ENCODE measurements around the gene SLC12A6. TPM values are rescaled to one million over a fixed set of nuclear protein-coding genes. Genes with fewer than 3 reads are reported as not detected.
"Not testable (repeated sequence)": the region's sequence is repeated elsewhere in the genome, so short reads cannot be mapped to it uniquely, and the experiment has no call there.

SLC12A6 gene
- 13.6 TPM for polyA plus RNA-seq (2013, experiment 1 of 2; ENCODE audit: insufficient read length)
- polyA plus RNA-seq (2013, experiment 2 of 2; ENCODE audit: insufficient read length) = 16.6 TPM

DNA sequence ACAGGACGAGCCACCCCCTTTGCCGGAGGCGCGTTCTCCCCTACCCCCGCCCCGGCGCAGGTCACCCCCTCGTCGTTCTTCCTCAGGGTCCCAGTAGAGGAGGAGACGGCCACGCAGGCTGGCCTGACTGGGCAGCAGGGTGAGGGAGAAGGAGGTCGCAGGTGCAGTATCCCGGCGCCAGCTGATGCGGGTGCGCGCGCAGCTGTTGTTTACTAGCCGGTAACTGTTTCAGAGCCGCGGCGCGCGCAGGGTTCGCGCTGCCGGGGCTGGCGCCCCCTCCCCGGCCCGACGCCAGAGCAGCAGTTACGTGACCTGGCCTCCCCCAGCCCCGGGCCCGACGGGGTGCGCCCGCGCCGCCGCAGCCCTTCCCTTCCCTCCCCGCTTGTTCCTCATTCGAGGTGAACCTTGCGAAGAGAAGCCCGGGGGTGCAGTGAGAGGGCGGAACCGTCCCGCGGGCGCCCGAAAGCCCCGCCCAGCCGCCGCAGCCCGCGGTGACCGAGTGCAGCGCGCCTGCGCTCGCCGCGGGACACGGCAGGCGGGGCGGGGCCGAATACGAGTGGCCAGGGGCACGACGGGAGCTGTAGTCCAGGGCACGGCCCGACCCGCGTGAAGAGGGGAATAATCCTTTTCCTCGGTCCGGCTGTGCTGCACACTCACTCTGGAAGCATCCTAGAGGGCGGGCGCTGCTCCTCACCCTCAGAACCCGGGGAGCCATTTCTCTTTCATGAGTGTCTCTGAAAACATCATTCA lies at the start of gene SLC12A6:
TSS of gene SLC12A6 (minus strand) at position 225 of the 750 bp plus-strand sequence. CDS start 1,101 bp downstream, outside the sequence.
- peak; percentile 95 for DNase-seq

DNA sequence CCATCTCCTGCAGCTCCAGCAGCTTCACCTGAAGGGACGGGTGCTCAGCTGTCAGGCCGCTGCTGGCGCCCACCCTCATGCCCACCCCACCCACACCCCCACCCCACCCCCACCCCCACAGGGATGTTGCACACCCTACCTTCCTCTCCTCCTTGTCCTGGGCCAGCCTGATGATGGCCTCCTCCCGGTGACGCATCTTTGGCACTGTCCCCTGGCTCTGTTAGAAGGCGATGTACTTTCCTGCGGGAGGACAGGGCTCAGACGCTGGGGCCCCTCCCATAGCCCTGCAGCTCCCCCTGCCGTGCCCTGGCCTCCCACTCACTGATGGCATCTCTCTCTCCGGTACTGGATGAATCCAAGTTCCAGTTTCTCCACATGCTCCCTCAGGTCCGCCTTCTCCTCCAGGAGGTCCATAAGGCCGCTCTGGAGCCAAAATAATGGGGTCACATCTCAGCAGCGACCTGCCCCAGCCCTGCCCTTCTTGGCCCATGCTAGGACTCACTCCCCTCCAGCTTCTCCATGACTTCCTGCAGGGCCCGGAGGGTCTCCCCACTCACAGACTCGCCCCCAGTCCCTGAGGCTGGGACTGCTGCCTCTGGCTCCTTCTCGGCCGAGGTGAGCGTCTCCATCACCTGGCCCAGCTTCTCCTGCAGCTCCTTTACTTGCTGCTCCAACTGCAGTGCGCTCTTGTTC lies 44.4 kb upstream of the SLC12A6 start:
- not testable (repeated sequence) for DNase-seq

DNA sequence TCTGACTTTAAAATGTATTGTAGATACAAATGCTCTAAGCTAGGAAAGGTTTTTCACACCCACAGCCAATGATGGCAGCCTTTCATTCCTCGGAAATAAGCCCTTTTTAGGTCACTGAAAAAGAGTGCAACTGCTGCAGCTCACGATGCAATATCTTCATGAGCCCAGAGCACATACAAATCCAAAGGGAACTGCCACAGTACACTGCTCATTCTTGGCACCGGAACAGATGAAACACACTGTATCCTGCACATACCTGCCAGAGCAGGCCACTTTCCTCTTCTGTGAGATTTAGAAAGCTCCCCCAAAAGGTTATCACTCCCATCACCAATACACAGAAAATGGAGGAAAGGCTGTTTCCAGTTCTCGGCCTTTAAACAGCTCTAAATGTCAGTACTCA lies 42.9 kb upstream of the SLC12A6 start:
- not testable (repeated sequence) for DNase-seq

DNA sequence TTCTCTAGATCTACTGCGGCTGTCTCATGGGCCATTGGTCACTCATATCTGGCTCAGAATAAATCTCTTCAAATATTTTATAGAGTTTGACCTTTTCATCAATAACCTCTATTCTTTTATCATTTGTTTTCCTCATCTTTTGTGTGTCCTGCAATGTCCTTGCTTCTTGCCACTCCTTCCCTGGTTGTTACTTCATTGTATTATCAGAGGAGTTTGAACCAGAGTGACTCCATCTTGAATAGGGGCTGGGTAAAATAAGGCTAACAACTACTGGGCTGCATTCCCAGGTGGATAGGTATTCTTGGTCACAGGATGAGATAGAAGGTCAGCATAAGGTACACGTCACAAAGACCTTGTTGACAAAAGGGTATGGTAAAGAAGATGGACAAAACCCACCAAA lies 39.3 kb upstream of the SLC12A6 start:
- DNase-seq = no peak

DNA sequence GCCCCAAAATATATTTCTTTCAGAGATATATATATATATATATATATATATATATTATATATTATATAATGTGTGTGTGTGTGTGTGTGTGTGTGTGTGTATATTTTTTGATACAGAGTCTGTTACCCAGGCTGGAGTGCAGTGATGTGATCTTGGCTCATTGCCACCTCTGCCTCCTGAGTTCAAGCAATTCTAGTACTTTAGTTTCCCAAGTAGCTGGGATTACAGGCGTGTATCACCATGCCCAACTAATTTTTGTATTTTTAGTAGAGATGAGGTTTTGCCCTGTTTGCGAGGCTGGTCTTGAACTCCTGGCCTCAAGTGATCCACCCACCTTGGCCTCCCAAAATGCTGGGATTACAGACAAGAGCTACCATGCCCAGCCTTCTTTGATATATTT lies 38.0 kb upstream of the SLC12A6 start:
- not testable (repeated sequence) for DNase-seq

DNA sequence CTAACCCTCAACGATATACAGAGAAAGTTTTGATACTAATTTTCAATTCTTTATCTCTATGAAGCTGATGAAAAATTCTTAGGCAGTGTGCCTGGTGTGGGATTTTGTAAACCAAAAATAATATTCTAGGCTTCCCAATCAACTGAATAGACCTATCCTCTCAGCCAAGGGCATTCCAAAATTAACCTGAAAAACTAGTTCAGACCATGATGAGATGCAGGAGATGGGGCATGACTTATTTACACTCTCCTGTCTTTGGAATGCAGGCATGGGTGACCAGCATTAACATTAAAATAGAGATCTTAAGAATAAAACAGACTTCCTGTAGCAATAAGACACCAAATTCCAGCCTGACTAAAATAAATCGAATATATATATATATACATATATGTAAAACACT lies 37.2 kb upstream of the SLC12A6 start:
- DNase-seq = no peak

DNA sequence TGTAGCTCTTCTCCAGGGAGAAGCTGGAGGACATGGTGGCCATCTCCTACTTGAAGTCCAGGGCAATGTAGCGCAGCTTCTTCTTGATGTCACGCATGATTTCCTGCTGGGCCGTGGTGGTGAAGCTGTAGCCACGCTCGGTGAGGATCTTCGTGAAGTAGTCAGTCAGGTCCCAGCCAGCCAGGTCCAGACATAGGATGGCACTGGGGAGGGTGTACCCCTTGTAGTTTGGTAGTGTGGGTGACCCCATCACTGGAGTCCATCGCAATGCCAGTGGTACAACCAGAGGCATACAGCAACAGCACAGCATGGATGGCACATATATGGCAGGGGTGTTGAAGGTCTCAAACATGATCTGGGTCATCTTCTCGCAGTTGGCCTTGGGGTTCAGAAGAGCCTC lies 36.4 kb upstream of the SLC12A6 start:
- no peak for DNase-seq

DNA sequence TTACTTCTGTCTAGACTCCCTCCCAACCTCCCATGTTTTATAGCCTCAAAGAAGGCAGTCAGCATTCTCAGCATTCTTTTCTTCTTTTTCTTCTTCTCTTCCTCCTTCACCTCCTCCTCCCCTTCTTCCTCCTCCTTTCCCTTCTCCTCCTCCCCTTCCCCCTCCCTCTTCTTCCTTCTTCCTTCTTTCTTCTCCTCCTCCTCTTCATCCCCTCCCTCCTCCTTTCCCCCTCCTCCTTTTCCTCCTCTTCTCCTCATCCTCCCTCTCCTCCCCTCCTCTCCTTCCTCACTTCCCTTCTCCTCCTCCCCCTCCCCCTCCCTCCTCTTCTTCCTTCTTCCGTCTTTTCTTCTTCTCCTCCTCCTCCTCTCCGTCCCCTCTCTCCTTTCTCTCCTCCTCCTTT lies 33.1 kb upstream of the SLC12A6 start:
- DNase-seq = no peak

DNA sequence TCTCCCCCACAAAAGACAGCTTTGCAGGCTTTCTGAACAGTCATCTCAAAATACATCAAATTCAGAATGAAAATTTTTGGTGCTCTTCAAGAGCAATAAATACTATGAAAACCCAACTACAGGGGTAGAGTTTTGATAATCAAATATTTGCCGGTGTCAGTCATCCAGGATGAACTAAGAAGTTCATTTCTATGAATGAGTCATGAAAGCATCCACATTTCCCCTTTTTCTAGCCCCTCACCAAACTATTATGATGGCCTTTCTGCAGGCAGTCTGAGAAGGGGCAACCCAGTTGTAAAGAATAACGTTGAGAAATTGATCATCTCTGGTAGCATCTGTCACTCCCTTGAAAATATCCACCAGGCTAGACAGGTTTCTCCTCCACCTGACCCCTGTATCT lies 32.5 kb upstream of the SLC12A6 start:
- no peak for DNase-seq

DNA sequence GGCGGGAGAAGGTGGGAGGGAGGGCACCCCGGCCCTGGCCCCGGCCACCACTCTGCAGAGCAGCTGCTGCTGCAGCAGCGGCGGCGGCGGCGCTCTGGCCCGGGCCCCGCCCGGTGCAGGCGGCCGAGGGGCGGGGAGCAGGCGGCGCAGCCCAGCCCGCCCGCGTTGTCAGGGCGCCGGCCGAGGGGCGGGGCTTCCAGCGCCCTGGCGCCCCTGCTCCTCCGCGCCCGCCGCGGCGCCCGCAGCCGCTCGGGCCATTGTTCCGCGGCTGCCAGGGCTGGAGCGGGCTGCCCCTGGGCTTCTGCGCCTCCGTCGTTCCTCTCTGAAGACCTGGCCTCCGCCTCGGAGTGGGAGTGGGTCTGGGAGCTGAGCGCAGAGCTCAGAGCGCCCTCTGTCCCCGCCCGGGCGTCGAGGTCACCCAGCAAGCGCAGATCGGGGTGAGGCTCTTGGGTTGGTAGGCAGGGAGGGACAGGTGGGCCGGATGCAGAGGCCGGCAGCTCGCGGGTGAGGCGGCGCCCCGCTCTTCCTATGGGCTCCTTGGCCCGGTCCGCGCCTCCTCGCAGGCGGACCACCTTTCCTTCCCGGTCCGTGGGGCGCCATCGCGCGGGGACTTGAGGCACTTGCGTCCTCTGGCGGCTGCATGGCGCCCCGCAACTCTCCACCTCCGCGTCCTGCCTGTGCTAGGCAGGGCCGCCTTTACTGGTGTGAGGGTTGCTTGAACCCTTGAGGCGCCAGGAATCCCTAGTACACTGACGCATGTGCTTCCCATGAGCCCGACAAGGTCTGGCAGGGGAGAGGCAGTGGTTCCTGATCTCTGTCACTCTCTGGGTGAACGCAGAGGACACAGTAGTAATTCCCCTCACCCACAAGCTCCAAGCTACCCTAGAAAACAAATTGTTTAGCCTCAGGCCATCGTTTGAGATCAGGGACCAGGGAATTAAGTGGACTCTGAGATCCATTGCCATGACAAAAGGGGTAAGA lies 29.8 kb upstream of the SLC12A6 start, which contains the start of gene LPCAT4:
TSS of gene LPCAT4 (minus strand) at position 96 of the 981 bp plus-strand sequence. CDS start 96 bp downstream, outside the sequence.
- DNase-seq = peak; percentile 84

DNA sequence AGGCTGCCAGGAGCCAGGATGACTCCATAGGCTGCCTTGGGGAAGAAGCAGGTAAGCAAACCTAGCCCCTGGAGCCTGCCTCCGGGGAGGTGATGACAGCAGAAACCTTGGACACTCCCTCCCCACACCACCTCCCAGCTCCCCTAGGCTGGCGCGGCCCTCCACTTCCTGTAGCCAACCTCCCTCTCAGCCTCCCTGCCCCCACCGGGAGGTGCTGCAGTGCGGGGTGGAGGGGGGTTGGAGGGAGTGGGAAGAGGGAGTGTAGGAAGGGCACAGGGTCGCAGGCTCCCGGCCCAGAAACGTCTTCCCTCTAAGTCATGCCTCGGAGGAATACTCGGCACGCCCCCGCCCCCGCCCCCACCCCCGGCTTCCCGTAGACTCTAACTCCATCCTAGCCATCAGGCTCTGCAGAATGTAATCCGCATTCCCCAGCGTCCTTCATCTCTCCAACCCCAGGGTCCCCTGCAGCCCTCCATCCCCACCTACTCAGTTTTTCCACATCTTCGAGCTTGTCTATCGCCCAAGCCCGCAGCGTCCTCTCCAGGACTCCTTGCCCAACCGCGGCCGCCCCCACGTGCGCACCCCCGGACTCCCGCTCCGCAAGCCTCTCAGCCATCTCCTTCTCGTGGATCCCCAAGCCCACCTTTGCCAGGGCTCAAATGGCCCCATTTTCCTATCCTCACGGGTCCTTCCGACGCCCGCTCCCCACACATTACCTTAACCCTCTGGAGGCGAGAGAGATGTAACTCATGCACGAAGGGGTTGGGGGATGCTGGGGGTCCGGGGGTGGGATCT lies 28.9 kb upstream of the SLC12A6 start:
- DNase-seq = peak; percentile 55

DNA sequence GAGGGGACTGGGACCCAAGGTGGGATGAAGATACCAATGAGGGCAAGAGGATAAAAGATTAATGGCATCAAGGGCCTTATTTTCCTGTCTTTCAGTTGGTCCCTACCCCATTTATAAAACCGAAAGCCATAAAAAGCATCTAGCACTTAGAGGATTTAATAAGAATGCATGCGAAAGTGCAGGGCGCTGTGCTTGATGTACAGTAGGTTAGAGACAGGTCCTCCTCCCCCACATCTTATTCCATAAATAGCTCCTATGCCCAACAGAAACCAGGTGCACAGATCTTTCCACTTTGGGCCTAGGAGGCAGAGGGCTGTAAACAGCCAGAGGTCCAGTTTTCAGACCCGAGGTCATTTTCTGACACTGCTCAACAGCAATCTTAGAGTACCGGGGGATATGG lies 28.3 kb upstream of the SLC12A6 start:
- DNase-seq = no peak

DNA sequence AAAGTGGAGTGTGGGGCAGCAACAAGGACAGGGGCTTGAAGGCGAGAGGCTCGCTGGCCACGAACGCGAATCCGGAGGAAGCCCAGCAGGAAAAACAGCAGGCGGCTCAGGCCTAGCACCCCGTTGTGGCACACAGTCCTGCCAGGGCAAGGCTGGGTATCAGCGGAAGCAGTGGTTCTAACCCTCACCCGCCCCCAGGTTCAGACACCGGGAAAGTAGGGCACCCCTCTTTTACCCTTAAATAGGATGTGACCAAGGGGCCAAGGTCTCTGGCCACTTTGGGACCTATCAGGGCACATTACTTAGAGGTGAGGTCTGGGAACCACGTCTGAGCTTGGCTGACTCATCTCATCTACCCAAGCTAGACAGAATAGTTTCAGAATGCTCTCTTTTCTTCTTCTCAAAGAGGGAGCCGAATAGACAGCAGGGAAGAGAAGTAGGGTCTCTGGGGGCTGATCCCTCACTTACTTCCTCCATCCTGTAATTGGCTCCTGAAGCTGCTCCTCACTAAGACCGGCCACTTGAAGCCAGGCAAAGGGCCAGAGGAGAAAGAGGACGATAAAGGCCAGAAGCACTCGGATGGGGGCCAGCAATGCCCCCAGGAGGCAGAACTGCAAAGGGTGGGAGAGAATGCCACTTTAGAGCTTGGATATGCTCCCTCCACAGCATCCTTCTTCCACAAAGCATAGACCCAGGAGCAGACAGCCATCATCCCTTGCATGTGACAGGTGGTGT lies 27.7 kb upstream of the SLC12A6 start:
- DNase-seq = no peak

DNA sequence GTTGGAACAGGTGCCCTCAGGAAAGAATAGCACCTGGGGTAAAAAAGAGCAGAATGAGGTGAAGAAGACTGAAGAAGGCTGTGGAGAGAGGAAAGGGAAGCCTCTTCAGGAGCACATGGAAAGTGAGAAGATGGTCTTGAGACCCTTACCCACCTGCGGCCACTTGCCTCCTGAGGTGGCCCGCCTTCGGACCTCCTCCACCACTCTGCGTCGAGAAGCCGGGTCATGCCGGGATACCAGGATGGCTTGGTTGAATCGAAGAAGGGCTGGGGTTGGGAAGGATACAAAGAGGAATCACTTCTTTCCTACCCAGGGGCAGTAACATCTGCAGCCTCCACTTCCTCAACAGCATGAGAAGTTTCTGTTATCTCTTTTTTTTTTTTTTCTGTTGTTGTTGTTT lies 26.5 kb upstream of the SLC12A6 start:
- no peak for DNase-seq

DNA sequence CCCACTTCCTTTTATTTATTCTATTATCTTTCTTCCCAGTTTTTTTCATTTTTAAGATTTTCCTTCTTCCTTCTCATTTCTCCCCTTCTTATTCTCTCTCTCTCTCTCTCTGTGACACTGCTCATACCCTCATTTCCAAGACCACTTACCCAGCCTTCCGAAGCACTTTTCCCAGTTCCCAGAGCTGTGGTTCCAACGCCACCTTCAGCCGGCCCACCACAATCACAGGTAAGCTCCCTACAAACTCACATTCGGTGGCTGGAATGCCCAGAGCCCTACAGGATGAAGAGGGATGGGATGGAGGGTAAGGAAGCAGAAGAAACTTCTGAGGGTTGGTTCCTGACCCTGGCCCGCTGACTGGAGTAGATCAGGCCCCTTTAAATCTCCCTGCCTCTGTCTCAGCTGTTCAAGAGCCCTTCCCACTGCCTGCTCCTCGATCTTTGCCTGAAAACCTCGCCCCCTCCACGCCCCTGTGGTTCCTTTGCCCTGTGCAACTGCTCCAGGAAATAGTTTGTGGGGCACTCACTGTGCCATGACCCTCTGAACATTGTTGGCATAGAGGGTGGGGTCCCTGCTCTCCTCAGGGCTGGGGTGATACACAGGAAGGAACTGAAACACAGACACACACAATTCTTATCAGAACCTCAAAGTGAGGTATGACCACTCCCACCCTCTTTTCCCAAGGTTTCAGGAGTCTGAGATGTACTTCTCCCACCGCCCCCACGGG lies 24.6 kb upstream of the SLC12A6 start:
- no peak for DNase-seq

DNA sequence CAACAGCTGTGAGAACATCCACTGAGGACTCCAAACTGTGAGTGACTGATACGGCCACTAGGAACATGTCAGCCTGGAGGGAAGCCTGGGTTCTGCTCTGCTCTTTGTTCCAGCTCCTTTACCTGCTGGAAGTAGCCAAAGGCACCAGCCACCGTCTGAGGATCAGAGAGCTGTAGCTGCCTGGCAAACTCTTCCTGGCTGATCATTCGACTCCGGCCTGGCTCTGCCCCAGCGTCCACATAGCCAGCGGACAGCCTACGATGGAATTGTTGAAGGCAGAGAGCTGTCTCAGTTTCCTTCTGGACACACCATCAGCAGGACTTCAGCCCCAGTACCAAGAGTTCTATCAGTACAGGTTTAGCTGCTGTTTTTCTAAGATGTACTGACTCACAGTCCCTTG lies 23.7 kb upstream of the SLC12A6 start:
- no peak for DNase-seq

DNA sequence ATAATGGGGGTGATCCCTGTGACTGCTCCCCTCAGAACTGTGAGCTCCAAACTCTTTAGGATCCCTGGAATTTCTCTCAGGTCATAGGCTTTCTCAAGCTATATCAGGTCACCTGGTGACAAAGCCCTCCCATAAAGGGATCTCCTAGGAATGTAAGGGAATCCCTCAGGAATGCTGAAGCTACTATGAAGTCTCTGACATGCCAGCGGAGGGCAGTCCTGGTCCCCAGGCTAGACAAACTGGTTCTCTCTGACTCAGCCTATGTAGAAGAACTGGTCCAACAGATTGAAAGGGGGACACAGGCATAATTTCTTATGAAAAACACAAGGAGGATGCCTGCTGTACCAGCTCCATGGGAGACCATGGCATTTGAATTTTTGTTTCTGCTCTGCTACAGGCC lies 22.7 kb upstream of the SLC12A6 start:
- DNase-seq = peak; percentile 20

DNA sequence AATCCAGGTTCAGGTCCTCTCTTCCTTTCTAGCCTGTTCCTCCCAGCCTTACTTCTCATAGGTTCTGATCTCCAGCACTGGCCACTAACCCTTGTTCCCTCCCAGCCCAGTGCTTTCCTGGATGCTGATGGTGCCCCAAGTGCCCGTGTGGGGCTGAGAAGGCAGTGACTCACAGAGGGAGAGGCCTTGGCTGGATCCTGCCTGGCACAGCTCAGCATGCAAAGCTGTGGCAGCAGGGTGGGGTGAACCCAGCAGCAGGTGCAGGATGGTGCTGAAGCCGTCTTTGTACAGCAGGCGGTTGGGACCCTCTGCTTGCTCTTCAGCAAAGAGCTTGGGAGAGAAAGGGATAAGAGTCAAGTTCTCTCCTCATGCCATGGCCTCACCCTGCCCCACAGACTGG lies 21.8 kb upstream of the SLC12A6 start:
- DNase-seq = no peak

DNA sequence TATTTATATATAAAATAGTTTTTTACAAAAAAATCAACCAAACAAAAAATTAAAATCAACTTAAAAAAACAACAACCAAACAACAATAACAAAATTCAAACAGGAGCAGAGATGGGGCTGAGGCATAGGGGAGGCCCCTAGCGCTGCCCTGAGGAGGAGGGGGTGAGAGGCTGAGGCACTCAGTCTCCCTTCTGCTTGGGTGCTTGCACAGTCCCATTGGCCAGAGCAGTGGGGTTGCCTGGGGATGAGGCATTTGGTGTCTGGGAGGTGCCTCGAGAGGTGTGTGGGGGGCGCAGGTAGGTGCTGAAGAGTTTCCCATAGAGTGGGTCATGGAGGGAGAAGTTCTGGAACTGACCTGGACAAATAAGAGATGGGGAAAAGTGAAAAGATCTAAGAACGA lies 21.4 kb upstream of the SLC12A6 start:
- DNase-seq = no peak

DNA sequence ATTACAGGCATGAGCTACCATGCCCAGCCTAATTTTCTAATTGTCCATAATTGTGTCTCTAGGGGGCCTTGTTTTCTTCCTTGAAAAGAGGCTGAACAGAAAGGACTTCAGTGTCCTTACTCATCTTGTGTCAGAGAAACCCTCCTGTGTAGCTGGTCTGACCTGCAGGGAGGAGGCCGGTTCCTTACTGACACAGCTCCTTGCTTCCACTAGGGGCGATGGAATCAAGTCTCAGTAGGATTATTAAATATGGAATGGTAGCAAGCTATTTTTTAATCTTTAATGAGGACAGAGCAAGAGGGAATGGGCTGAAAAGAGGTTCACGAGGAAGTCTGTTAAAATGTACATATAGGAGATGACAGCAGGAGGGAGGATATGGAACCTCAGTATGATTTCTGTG lies 20.8 kb upstream of the SLC12A6 start:
- DNase-seq = no peak
